Loucy (cell line): ENCODE data around the gene TP73.

ENCODE experiments used
- H2AFZ ChIP-seq: fragments of 200-600 bp; sonication (generic); 2 replicates; pipeline ENCODE4 v1.6.0; 2016; ENCODE audit warnings: antibody characterized with exemption, mild to moderate bottlenecking, low read length, moderate library complexity
- H3F3A ChIP-seq: fragments of 200-600 bp; 2 replicates; pipeline ENCODE4 v1.6.0; 2016; ENCODE audit warnings: antibody characterized with exemption, low read depth, mild to moderate bottlenecking
- H3K27me3 ChIP-seq: fragments of 200-600 bp; sonication (generic); 2 replicates; pipeline ENCODE4 v1.6.1; 2014; ENCODE audit warnings: low read length, mild to moderate bottlenecking; ENCODE audit not compliant: insufficient read depth, poor library complexity, severe bottlenecking
- H3K36me3 ChIP-seq: fragments of 200-600 bp; sonication (generic); 2 replicates; pipeline ENCODE4 v1.6.1; 2016; ENCODE audit warnings: low read length; ENCODE audit not compliant: insufficient read depth
- H3K4me1 ChIP-seq: fragments of 200-600 bp; sonication (generic); 2 replicates; pipeline ENCODE4 v1.5.1; 2014; ENCODE audit warnings: low read length, mild to moderate bottlenecking; ENCODE audit not compliant: insufficient read depth, poor library complexity, severe bottlenecking
- H3K4me2 ChIP-seq: fragments of 200-600 bp; sonication (generic); 2 replicates; pipeline ENCODE4 v1.6.0; 2014; ENCODE audit warnings: antibody characterized with exemption, low read length, low read depth, mild to moderate bottlenecking; ENCODE audit not compliant: poor library complexity, severe bottlenecking
- H3K4me3 ChIP-seq: fragments of 200-600 bp; sonication (generic); 2 replicates; pipeline ENCODE4 v1.5.1; 2014; ENCODE audit warnings: low read length, mild to moderate bottlenecking, mixed read lengths; ENCODE audit not compliant: poor library complexity, severe bottlenecking
- H3K79me2 ChIP-seq: fragments of 200-600 bp; sonication (generic); 2 replicates; pipeline ENCODE4 v1.6.1; 2014; ENCODE audit warnings: low read length; ENCODE audit not compliant: insufficient read depth
- H3K9ac ChIP-seq: fragments of 200-600 bp; sonication (generic); 2 replicates; pipeline ENCODE4 v1.6.0; 2014; ENCODE audit warnings: mild to moderate bottlenecking, low read depth, low read length, moderate library complexity; ENCODE audit not compliant: poor library complexity, severe bottlenecking
- H3K9me2 ChIP-seq: fragments of 200-600 bp; sonication (generic); replicated peaks from 2 replicates; pipeline ENCODE4 v1.6.1; 2016; ENCODE audit warnings: low read depth, low read length, mixed read lengths
- H3K9me3 ChIP-seq: fragments of 200-600 bp; sonication (generic); 2 replicates; pipeline ENCODE4 v1.6.1; 2014; ENCODE audit warnings: mild to moderate bottlenecking, antibody characterized with exemption, low read length, low read depth; ENCODE audit not compliant: insufficient read depth
- H4K20me1 ChIP-seq: fragments of 200-600 bp; sonication (generic); 2 replicates; pipeline ENCODE4 v1.6.0; 2014; ENCODE audit warnings: antibody characterized with exemption, low read length, mild to moderate bottlenecking; ENCODE audit not compliant: insufficient read depth, poor library complexity, severe bottlenecking
- EZH2phosphoT487 ChIP-seq: fragments of 200-600 bp; IDR thresholded peaks from 2 replicates; pipeline ENCODE4 v1.6.1; 2018; ENCODE audit warnings: antibody characterized with exemption, mild to moderate bottlenecking, moderate library complexity, borderline replicate concordance
- TF ChIP-seq, protein P1 (sequence below): fragments of 200-600 bp; sonication (generic); conservative IDR thresholded peaks from 2 replicates; pipeline ENCODE4 v1.5.1; 2014; ENCODE audit warnings: mild to moderate bottlenecking, antibody characterized with exemption, low read length

TP73 gene

DNA sequence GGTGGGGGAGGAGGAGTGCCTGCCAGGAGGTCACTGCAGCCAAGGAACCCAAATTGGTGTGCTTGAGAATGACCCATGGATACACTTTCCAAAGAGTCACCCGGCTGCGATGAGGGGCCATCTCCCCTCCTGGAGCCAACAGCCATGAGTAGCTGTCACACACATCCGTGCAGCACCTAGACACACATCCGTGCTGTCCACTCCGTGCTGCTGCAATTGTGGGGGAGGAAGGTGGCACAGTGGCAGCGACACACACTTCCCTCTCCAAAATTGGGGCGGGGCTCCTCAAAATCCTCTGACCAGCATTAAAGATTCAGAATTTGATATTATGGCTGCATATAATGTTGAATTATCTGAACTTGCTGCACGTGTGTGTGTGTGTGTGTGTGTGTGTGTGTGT is 15.8 kb downstream of the TP73 start:
- H3K36me3 ChIP-seq: no peaks in the 10 kb centered on the region
- no peak overlapping the region for H3K4me3 ChIP-seq
- H3K4me1 ChIP-seq: peaks cover 8% of the 10 kb centered on the region
- TF ChIP-seq, protein P1, sequence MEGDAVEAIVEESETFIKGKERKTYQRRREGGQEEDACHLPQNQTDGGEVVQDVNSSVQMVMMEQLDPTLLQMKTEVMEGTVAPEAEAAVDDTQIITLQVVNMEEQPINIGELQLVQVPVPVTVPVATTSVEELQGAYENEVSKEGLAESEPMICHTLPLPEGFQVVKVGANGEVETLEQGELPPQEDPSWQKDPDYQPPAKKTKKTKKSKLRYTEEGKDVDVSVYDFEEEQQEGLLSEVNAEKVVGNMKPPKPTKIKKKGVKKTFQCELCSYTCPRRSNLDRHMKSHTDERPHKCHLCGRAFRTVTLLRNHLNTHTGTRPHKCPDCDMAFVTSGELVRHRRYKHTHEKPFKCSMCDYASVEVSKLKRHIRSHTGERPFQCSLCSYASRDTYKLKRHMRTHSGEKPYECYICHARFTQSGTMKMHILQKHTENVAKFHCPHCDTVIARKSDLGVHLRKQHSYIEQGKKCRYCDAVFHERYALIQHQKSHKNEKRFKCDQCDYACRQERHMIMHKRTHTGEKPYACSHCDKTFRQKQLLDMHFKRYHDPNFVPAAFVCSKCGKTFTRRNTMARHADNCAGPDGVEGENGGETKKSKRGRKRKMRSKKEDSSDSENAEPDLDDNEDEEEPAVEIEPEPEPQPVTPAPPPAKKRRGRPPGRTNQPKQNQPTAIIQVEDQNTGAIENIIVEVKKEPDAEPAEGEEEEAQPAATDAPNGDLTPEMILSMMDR: no peak
- TF ChIP-seq EZH2phosphoT487: no peak
- no peak overlapping the region for H3K4me2 ChIP-seq
- no peak overlapping the region for H2AFZ ChIP-seq
- H3K9me3 ChIP-seq: no peaks in the 10 kb centered on the region
- no peaks in the 10 kb centered on the region for H3K27me3 ChIP-seq
- H3K9me2 ChIP-seq: no peaks in the 10 kb centered on the region
- H4K20me1 ChIP-seq: no peaks in the 10 kb centered on the region
- no peak overlapping the region for H3K9ac ChIP-seq
- no peaks in the 10 kb centered on the region for H3F3A ChIP-seq
- no peaks in the 10 kb centered on the region for H3K79me2 ChIP-seq

DNA sequence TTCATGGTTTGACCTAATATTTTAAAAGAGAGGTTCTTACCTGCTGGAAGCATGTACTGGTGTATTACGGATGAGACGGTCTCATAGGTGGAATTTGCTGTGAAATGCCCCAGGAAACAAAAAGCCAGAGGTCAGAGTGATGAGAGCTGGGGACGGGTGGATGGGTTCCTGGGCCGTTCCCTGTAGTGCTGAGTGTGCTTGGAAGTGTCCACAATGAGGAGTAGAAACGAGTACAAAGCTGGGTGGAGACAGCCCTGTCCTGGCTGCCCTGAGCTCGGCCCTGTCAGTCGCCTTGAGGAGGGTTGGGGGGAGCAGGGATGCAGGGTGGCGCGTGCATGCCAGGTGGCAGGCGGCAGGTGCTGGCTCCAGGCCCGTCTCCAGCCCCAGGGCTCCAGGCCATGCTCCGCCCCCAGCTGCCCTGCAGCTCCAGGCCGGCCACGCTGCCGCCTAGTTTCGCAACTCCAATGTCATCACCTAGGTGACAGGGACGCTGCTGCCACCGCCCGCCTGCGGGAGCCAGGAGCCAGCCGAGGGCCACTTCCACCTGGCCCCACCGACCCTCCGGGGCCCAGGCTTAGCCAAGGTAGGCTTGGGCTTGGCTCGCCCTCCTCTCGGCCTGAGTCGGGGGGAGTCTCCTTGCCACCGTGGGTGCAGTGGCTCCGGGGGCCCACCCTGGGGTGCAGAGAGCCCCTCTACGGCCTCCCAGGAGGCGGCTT is 16.4 kb downstream of the TP73 start:
- peaks cover 8% of the 10 kb centered on the region for H3K4me1 ChIP-seq
- no peaks in the 10 kb centered on the region for H4K20me1 ChIP-seq
- no peaks in the 10 kb centered on the region for H3K79me2 ChIP-seq
- no peaks in the 10 kb centered on the region for H3K27me3 ChIP-seq
- H3K36me3 ChIP-seq: no peaks in the 10 kb centered on the region
- no peaks in the 10 kb centered on the region for H3F3A ChIP-seq
- no peak overlapping the region for H3K4me3 ChIP-seq
- H3K4me2 ChIP-seq: no peak overlapping the region
- no peaks in the 10 kb centered on the region for H3K9me3 ChIP-seq
- no peak for TF ChIP-seq EZH2phosphoT487
- TF ChIP-seq, protein P1: no peak
- H2AFZ ChIP-seq: no peak overlapping the region
- no peaks in the 10 kb centered on the region for H3K9me2 ChIP-seq
- H3K9ac ChIP-seq: no peak overlapping the region

DNA sequence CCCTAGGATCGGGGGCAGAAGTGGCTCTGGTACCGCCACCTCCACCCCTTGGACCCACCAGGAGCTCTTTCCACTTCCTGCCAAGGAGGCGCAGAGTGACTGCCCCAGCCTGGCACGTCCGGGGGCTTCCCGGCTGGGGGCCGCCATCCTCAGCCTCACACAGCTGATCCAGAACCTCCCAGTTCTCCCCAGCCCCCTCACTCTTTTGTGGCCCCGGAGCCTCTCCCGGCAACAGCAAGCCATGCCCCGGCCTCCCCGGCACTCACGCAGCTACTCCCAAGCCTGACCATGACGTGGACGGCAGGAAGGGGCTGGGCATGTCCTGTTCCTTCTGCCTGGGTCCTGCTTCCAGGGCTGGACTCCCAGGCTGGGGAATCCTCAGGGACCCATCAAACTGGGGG is 17.1 kb downstream of the TP73 start:
- Histone ChIP-seq H3K4me1 (peaks cover 2% of the 10 kb centered on the region), H3K4me3 (no peak overlapping the region), H3K79me2 (no peaks in the 10 kb centered on the region), H2AFZ (no peak overlapping the region), H3K4me2 (no peak overlapping the region), H3K9ac (no peak overlapping the region), H3K36me3 (no peaks in the 10 kb centered on the region), H3K9me3 (no peaks in the 10 kb centered on the region), H4K20me1 (no peaks in the 10 kb centered on the region), H3K9me2 (no peaks in the 10 kb centered on the region), H3F3A (no peaks in the 10 kb centered on the region), H3K27me3 (no peaks in the 10 kb centered on the region)
- no peak for TF ChIP-seq EZH2phosphoT487
- TF ChIP-seq, protein P1: no peak
